PC-3 (cell line): ENCODE results near the gene KAT6B. TPM values are rescaled to one million over a fixed set of nuclear protein-coding genes. Genes with fewer than 3 reads are reported as not detected.

Experiments used
- ATAC-seq: fragments of 200-7000 bp; cut with Tn5 transposase; 2 replicates; pipeline ENCODE4 v1.9.1; 2020; ENCODE audit warnings: mild to moderate bottlenecking, moderate library complexity
- BruUV-seq: library from RNA; stranded (reverse); fragments of 400-500 nt; replicated peaks from 2 replicates; lab custom pipeline; 2021; lab: Mats Ljungman, UMichigan
- CTCF ChIA-PET: fragments of 300-600 bp; sonication (Branson Sonifier 250); formaldehyde crosslinking; loops from one replicate; lab custom pipeline; 2022; ENCODE audit warnings: antibody characterized with exemption; lab: Charles Lee
- POLR2A ChIA-PET: fragments of 300-600 bp; sonication (Branson Sonifier 250); formaldehyde crosslinking; loops from one replicate; lab custom pipeline; 2022; ENCODE audit warnings: antibody characterized with exemption; ENCODE audit not compliant: unreplicated experiment; lab: Charles Lee
- DNase-seq: peaks from one replicate; pipeline ENCODE4 v3.0.0-alpha.2; 2015
- H2AFZ ChIP-seq: fragments of 300-600 bp; sonication (generic); 2 replicates; pipeline ENCODE4 v1.6.0; 2016; ENCODE audit warnings: antibody characterized with exemption, low read length
- H3F3A ChIP-seq: fragments of 300-600 bp; sonication (generic); one replicate; pipeline ENCODE4 v1.6.0; 2017; ENCODE audit warnings: antibody characterized with exemption, low read length, control low read depth, mild to moderate bottlenecking; ENCODE audit not compliant: unreplicated experiment
- H3K27ac ChIP-seq: fragments of 300-600 bp; sonication (generic); 2 replicates; pipeline ENCODE4 v1.5.1; 2016; ENCODE audit warnings: mild to moderate bottlenecking, low read length
- H3K27me3 ChIP-seq: fragments of 300-600 bp; sonication (generic); 2 replicates; pipeline ENCODE4 v1.6.1; 2016; ENCODE audit warnings: low read length, mixed read lengths
- H3K36me3 ChIP-seq: fragments of 300-600 bp; sonication (generic); 2 replicates; pipeline ENCODE4 v1.6.1; 2016; ENCODE audit warnings: low read depth, mixed run types, low read length, mixed read lengths
- H3K4me1 ChIP-seq: fragments of 300-600 bp; sonication (generic); 2 replicates; pipeline ENCODE4 v1.5.1; 2016; ENCODE audit warnings: low read length; ENCODE audit not compliant: insufficient read depth
- H3K4me2 ChIP-seq: fragments of 300-600 bp; sonication (generic); 2 replicates; pipeline ENCODE4 v1.6.0; 2016; ENCODE audit warnings: low read length
- H3K4me3 ChIP-seq: fragments of 300-600 bp; sonication (generic); 2 replicates; pipeline ENCODE4 v1.5.1; 2016; ENCODE audit warnings: mild to moderate bottlenecking, low read length, mixed read lengths
- H3K79me2 ChIP-seq: fragments of 300-600 bp; sonication (generic); 2 replicates; pipeline ENCODE4 v1.6.1; 2017; ENCODE audit warnings: low read length, mixed read lengths
- H3K9ac ChIP-seq: fragments of 300-600 bp; sonication (generic); 2 replicates; pipeline ENCODE4 v1.6.0; 2016; ENCODE audit warnings: mild to moderate bottlenecking, low read length
- H3K9me2 ChIP-seq: fragments of 300-600 bp; sonication (generic); replicated peaks from 2 replicates; pipeline ENCODE4 v1.6.1; 2016; ENCODE audit warnings: mixed run types, low read length, mixed read lengths
- H3K9me3 ChIP-seq: fragments of 300-600 bp; sonication (generic); 2 replicates; pipeline ENCODE4 v1.6.1; 2016; ENCODE audit warnings: low read length, mixed read lengths
- H4K20me1 ChIP-seq: fragments of 300-600 bp; sonication (generic); 2 replicates; pipeline ENCODE4 v1.6.1; 2016; ENCODE audit warnings: low read length, mixed read lengths
- CTCF ChIP-seq: fragments of 300-600 bp; sonication (generic); conservative IDR thresholded peaks from 2 replicates; pipeline ENCODE4 v1.5.1; 2017; ENCODE audit warnings: antibody characterized with exemption, low read depth, mild to moderate bottlenecking, low read length
- EZH2 ChIP-seq: fragments of 300-600 bp; sonication (generic); IDR thresholded peaks from one replicate; pipeline ENCODE4 v1.6.1; 2017; ENCODE audit warnings: antibody characterized with exemption, mild to moderate bottlenecking, low read length; ENCODE audit not compliant: unreplicated experiment
- EZH2phosphoT487 ChIP-seq: fragments of 300-600 bp; sonication (generic); IDR thresholded peaks from 2 replicates; pipeline ENCODE4 v1.6.1; 2018; ENCODE audit warnings: mild to moderate bottlenecking, antibody characterized with exemption, low read length, borderline replicate concordance
- intact Hi-C: fragments of 100-400 bp; cut with micrococcal nuclease; formaldehyde crosslinking; loops from 2 replicates; pipeline ENCODE4 v1.9.0; 2023
- total RNA-seq: library from RNA; depleted of rRNA; stranded (reverse); fragments of >200 nt; gene quantifications from 2 replicates; pipeline ENCODE4 v1.2.3, GENCODE V29; 2014

Gene KAT6B
- total RNA-seq, 1 experiment from 2014 or later, result 94.5 TPM

DNA sequence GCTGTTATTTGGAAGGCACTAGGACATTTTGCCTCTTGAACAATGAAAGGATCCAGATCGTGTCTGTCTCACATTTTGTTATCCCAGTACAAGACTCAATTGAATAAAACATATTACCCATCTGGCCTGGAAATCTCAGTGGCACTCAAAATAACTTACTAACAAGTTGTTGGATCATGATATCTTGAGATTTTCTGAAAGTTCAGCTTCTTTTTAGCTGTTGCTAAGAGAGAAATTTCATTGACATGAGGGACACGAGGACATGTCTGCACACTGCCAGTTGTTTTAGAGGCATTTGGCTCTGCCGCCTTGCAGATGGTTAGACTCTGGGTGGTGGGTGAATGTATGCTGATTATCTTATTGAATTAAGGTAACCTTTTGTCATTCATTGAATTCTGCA lies 41.0 kb downstream of the KAT6B start:
- H3K27ac ChIP-seq, result no peak overlapping the region
- no TSS peak for BruUV-seq
- peaks cover 92% of the 10 kb centered on the region for H3K79me2 ChIP-seq
- H3F3A ChIP-seq, result no peaks in the 10 kb centered on the region
- peaks cover 49% of the 10 kb centered on the region for H4K20me1 ChIP-seq
- TF ChIP-seq EZH2, result no peak
- TF ChIP-seq EZH2phosphoT487, result no peak
- no peak for TF ChIP-seq CTCF
- H3K9ac ChIP-seq, result no peak overlapping the region
- H3K9me2 ChIP-seq, result no peaks in the 10 kb centered on the region
- H2AFZ ChIP-seq, result no peak overlapping the region
- ChIA-PET POLR2A (no interaction called here), CTCF (no interaction called here)
- intact Hi-C loops, result no loop called here
- DNase-seq, result no peak
- H3K4me1 ChIP-seq, result no peaks in the 10 kb centered on the region
- ATAC-seq, result no peak
- no peak overlapping the region for H3K4me3 ChIP-seq
- 0 out of 2 replicates have a peak, but pooled peaks cover 2% of the 10 kb centered on the region for H3K36me3 ChIP-seq
- no peaks in the 10 kb centered on the region for H3K9me3 ChIP-seq
- no peaks in the 10 kb centered on the region for H3K27me3 ChIP-seq
- no peak overlapping the region for H3K4me2 ChIP-seq

GRCh38 chr10:74868392-74868977 lies 42.1 kb downstream of the KAT6B start:
- H3K27ac ChIP-seq, result no peak overlapping the region
- TF ChIP-seq EZH2phosphoT487 (no peak), EZH2 (no peak), CTCF (no peak)
- H3K9me3 ChIP-seq, result no peaks in the 10 kb centered on the region
- ChIA-PET CTCF (interaction anchor here (0.6 kb wide), 2 partner anchors 31 to 430 kb away, joined by 3 read pairs; no protein-coding TSS in a partner anchor), POLR2A (interaction anchor here (0.7 kb wide), 1 partner anchor 74 kb away, joined by 3 read pairs; no protein-coding TSS in a partner anchor)
- no peak overlapping the region for H3K4me2 ChIP-seq
- H3K4me3 ChIP-seq, result no peak overlapping the region
- intact Hi-C loops, result no loop called here
- no TSS peak for BruUV-seq
- no peaks in the 10 kb centered on the region for H3K9me2 ChIP-seq
- no peak overlapping the region for H3K9ac ChIP-seq
- H3K4me1 ChIP-seq, result 0 out of 2 replicates have a peak, but pooled peaks cover 1% of the 10 kb centered on the region
- 0 out of 2 replicates have a peak, but pooled peaks cover 2% of the 10 kb centered on the region for H3K36me3 ChIP-seq
- no peak overlapping the region for H2AFZ ChIP-seq
- H3K79me2 ChIP-seq, result peaks cover 90% of the 10 kb centered on the region
- ATAC-seq (0 out of 2 replicates have a peak, but pooled peaks have one; percentile 6), DNase-seq (no peak)
- peaks cover 39% of the 10 kb centered on the region for H4K20me1 ChIP-seq
- no peaks in the 10 kb centered on the region for H3F3A ChIP-seq
- no peaks in the 10 kb centered on the region for H3K27me3 ChIP-seq

DNA sequence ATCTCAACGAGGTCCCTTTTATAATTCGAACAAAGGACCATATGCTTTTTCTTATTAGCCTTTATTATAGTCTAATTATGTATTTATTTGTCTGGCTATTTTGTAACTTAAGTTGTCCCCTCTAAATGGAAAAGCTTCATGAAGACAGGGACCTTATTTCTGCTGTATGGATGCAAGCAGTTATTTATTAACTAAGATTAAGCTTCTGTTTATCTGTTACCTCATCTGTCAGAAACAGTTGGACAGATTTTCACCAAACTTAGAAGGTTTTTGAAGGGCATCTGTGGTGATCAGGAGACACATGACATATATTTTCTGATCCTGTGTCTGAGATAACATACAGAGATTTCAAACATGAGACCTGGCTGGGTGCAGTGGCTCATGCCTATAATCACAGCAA lies 43.2 kb downstream of the KAT6B start:
- H2AFZ ChIP-seq, result no peak overlapping the region
- intact Hi-C loops, result no loop called here
- DNase-seq (no peak), ATAC-seq (no peak)
- H3K36me3 ChIP-seq, result 0 out of 2 replicates have a peak, but pooled peaks cover 2% of the 10 kb centered on the region
- ChIA-PET POLR2A (no interaction called here), CTCF (no interaction called here)
- H3K4me2 ChIP-seq, result no peak overlapping the region
- H3K4me1 ChIP-seq, result peaks cover 12% of the 10 kb centered on the region
- no peaks in the 10 kb centered on the region for H3K9me3 ChIP-seq
- no peak for TF ChIP-seq CTCF
- TF ChIP-seq EZH2, result no peak
- no peak for TF ChIP-seq EZH2phosphoT487
- H3K4me3 ChIP-seq, result no peak overlapping the region
- no peak overlapping the region for H3K27ac ChIP-seq
- no peaks in the 10 kb centered on the region for H3K9me2 ChIP-seq
- H4K20me1 ChIP-seq, result peaks cover 42% of the 10 kb centered on the region
- no peaks in the 10 kb centered on the region for H3K27me3 ChIP-seq
- no peak overlapping the region for H3K9ac ChIP-seq
- no TSS peak for BruUV-seq
- no peaks in the 10 kb centered on the region for H3F3A ChIP-seq
- peaks cover 91% of the 10 kb centered on the region for H3K79me2 ChIP-seq
